ENCODE data around the gene HOOK1.
A peak's percentile ranks its signal among the peaks of the same experiment; 100 is the strongest.
"Not testable (repeated sequence)": the region's sequence is repeated elsewhere in the genome, so short reads cannot be mapped to it uniquely, and the experiment has no call there.

Gene HOOK1

GRCh38 chr1:59885160-59885832 lies 70.5 kb downstream of the HOOK1 start:
- DNase-seq (ENCODE audit: low spot score) (no peak), FAIRE-seq (no peak)

DNA sequence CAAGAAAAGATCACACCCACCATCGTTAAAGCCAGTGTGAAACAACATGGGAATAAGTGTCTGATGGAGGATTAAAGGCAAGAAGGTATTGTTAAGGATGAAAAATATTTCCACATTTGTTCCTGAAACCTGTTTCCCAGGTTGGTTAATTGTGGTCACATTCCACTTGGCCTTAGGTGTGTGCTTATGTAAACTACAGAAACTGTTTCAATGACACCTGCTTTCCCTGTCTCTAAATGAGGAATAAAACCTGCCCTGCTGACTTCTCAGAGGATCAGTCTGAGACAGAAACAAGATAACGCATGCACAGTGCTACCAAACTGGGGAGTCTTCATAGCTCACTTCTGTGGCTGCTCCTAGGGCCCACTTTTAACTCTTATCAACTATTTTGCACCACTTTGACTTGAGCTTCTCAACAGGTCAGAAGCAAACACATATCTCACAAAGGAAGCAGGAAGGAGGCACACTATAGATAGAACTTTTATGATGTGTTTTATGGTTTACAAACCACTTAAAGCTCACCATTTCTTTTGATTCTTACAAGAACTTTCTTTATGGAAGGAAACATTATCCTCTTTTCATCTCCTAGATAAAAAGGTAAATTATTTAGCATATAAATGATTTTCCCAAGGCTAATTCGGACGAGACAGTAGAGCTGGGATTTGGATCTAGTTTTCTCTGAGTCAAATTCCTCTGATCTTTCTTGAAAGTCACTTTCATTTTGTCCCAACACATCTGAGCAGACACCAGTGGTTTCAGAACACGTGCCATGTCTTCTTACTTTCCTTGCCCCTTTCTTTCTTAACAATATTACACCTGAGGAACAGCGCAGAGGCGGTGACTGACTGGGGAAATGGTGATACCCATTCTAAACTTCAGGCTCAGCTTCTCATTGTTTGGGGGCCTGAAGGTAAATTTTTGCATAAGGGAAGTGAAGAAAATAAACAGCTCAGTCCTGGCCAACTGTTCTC lies 78.4 kb downstream of the HOOK1 start:
- no peak for FAIRE-seq
- DNase-seq (ENCODE audit: low spot score), result no peak

DNA sequence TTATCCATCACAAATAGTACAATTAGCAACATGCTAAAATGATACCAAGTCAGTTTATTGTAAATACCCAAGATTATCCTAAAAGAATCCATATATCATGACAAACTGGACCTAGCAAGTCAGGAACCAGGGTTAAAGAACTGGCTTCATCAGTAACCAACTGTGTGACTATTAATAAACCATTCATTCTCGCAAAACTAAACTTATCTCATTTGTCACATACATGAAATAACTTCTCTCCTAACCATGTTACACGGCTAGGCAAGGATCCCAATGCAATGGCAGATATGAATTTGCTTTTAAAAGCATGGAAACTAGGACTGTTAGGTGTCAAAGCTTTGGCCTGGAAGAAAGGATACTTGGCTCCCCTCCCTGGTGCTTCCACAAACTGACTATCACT lies 82.4 kb downstream of the HOOK1 start:
- DNase-seq (ENCODE audit: low spot score) (no peak), FAIRE-seq (no peak)

- DNase-seq (ENCODE audit: low spot score) (no peak), FAIRE-seq (no peak)
These were observed 84.2 kb downstream of the HOOK1 start for GRCh38 chr1:59898927-59899326.

DNA sequence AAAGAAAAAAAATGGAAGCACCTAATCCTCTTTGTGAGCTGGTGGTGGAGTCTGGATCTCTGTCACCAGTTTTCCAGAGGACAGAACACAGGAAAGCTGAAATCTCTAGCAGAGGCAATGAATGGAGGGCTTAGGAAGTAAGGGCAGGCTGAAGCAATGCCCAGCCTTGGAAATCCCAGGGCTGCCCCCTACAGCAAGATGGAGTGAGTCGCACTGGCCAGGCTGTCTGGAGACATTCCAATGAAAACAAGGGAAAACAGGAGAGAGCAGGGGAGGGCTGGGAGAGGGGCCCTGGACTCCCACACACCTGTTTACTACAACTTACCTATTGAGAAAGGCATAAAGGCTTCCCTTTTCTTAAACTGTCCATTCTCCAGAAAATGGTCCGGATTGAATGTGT lies 85.9 kb downstream of the HOOK1 start:
- FAIRE-seq, result no peak
- DNase-seq (ENCODE audit: low spot score), result peak; percentile 9

DNA sequence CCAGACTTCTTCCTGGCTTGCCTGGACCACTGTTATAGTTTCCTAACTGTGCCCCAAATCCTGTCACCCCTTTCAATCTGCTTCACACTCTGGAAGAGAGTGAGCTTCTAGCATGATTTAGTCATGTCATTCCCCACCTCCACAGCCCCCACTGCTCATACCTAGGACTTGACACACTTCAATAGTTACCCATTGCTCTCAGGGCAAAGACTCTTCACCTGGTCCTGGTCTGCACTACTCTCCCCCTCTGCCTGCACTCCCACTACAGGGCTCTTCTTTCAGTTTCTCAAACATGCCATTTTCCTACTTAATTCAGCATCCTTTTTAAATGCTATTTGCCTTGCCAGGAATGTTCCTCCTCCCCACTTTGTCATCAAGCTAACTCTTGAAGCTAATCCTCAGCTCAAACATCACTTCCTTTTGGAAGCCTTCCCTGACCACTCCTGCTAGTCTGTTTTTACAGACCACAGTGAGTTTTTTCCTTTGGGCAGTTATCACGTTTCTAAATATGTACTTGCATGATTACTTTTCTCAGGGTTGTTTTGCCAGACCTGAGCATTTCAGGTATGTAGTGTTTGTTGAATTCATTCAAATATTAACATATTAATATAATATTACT lies 87.1 kb downstream of the HOOK1 start:
- FAIRE-seq, result no peak
- DNase-seq (ENCODE audit: low spot score), result no peak

- DNase-seq (ENCODE audit: low spot score) (peak; percentile 48), FAIRE-seq (no peak)
These were observed 88.5 kb downstream of the HOOK1 start for GRCh38 chr1:59903141-59903754.

DNA sequence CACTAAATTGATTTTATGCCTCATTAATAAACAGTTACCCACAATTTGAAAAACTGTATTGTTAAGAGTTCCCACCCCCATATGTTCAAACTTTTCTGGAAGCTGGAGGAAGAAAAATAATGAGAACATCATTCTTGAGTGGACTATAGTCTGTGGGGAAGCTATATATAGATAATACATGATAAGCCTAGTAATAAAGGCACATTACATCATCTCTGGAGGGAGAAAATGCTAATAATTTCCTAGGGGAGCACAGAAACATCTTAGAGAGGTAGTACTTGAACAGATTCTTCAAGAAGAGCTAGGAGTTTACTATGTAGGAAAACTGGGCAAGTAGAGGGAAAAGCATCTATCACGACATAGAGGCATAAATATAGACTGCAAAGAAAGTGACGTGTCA lies 92.2 kb downstream of the HOOK1 start:
- FAIRE-seq (no peak), DNase-seq (ENCODE audit: low spot score) (no peak)

DNA sequence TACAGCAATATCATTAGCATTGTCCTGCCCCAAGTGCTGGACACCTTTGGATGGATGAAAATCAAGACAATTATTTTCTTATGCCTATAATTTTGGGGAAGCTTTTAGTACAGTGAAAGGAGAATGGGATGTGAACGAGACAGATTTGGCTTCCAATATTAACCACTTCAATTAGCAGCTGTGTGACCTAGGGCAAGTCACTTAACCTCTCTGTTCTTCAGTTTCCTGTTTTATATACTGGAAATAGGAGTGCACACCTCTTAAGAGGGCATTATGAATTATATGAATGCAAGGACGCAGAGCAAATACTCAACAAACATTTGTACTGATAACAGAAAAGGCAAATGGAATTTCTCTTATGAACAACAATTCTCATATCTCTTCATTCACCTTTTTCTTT lies 93.3 kb downstream of the HOOK1 start:
- DNase-seq (ENCODE audit: low spot score) (no peak), FAIRE-seq (no peak)

DNA sequence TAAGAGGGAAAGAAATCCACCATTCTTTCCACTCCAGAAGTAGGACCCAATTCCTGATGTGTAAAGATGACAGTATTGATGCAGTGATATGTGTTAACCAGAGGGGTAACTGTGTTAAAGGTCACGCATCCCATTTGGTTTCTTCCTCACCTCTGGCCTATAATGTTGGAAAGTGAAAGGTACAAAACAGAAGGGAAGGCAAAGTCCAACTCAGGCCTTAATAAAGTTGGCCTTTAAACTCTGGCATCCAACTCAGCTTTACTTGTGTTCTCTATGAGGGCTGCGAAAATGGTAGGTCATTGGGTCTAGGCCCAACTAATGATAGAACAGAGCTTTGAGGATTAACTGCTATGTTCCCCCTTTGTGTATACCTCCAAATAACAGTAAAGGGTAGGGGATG lies 93.9 kb downstream of the HOOK1 start:
- DNase-seq (ENCODE audit: low spot score) (no peak), FAIRE-seq (no peak)

GRCh38 chr1:59914791-59915286 lies 100.1 kb downstream of the HOOK1 start:
- not testable (repeated sequence) for FAIRE-seq

DNA sequence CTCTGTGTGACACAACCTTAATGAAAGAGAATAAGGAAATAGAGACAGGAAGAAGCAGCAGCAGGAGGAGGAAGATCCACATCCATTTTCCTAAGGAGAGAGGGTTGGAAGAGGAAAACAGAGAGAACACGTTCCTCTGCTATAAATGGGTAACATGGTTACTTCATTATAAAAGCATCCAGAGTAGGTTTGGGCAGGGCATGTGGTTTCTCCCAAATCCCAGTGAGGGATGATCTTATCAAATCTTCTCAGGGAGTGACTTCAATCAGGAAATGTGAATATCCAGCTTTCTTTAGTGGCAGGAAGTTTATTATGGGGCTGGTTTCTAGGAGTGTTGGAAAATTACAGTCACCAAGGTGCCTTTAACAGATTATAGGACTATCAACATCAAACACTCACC lies 100.8 kb downstream of the HOOK1 start:
- DNase-seq (ENCODE audit: low spot score) (peak; percentile 15), FAIRE-seq (no peak)

More at GRCh38 chr1:59914791-59915286, 100.1 kb downstream of the HOOK1 start:
- not testable (repeated sequence) for DNase-seq (ENCODE audit: low spot score)

DNA sequence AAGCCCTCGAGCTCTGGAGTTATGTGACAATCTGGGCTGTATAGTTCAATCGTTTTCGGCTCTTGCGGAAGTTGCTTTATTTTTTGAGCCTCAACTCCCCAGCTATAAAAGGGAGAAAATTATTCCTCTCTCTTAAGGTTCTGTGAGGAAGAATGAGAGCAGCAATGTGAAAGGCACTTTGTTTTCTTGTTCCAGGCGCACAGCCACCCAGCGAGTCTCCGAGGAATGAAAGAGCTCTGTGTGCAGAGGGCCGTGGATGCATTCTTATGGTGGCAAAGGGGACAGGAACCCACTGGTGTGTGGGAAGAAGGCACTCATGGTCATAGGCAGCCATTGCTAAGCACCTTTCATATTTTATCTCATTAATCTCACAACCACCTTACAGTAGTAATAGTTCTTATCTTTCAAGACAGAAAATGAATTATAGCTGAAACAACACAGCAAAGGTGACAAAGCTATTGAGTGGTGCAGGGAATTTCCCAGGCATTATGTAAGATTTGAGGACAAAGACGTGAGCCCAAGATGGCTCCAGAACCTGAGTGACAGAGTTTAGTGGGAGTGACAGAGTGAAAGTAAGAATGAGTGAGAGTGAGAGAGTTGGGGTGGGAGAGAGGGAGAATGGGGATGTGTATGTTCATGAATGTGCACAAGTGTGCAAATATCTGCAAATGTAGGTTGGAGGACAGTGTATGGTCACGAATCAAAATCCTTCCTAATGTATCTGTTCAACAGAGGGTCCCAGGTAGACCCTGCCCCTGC lies 102.5 kb downstream of the HOOK1 start:
- FAIRE-seq, result no peak
- DNase-seq (ENCODE audit: low spot score), result no peak

DNA sequence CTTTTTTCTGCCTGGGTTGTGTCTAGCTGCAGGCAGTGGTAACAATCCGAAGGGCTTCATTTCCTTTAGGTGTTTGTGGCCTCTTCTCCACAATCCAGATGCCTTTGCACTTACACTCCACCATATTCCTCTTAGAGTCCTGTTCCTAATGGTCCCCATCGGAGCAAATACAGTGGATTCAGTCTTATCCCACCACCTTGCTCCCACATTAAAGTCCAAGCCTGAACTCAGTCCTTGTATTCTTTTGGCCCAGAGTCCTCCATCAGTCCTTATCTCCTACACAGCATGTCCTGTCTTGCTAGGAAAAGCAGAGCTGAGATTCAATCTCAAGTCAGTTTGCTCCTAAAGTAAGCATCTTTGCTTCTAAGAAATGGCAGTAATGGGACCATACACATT lies 103.0 kb downstream of the HOOK1 start:
- FAIRE-seq (no peak), DNase-seq (ENCODE audit: low spot score) (no peak)

DNA sequence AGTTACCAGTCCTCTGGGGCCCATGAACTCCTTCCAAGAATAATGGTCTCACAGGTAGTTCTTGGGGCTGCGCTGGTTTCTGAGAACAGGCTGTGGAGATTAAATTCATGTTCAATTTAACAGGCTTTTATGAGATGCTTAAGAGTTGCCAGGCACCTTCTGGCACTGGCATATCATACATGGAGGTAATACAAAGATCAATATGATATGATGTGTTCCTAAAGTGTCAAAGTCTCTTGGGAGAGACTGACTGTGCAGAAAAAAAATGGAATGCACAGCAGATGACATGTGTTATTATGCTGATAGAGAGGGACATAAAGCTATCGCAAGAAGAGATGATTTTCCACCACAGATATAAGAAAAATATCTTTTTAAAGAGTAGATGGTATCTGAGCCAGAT lies 105.0 kb downstream of the HOOK1 start:
- DNase-seq (ENCODE audit: low spot score) (no peak), FAIRE-seq (no peak)

- DNase-seq (ENCODE audit: low spot score); FAIRE-seq: not testable (repeated sequence)
These were observed 106.6 kb downstream of the HOOK1 start for GRCh38 chr1:59921258-59921899.

GRCh38 chr1:59924653-59925052 lies 109.9 kb downstream of the HOOK1 start:
- DNase-seq (ENCODE audit: low spot score) (no peak), FAIRE-seq (no peak)
